Activated CD4-positive, alpha-beta T cell treated with anti-CD3 and anti-CD28 coated beads for 4 hours (primary cell): Measurements from ENCODE around the gene CELF5.
"Not testable (repeated sequence)": the region's sequence is repeated elsewhere in the genome, so short reads cannot be mapped to it uniquely, and the experiment has no call there.

Source experiments
- DNase-seq, 2 donors: peaks; one replicate each; pipeline ENCODE4 v3.0.0-alpha.2; 2020

CELF5 gene

GRCh38 chr19:3208317-3209207 is 15.9 kb upstream of the CELF5 start:
- DNase-seq, result no peak

GRCh38 chr19:3210347-3211017 is 14.0 kb upstream of the CELF5 start:
- DNase-seq, result peak; percentile 60 to 76

- DNase-seq, result no peak
These were observed 13.3 kb upstream of the CELF5 start for GRCh38 chr19:3211191-3211590.

- DNase-seq, result no peak
These were observed 11.3 kb upstream of the CELF5 start for GRCh38 chr19:3213159-3213558.

- DNase-seq, result no peak
These were observed 7.6 kb upstream of the CELF5 start for GRCh38 chr19:3216874-3217273.

- DNase-seq, result no peak
These were observed 3.9 kb upstream of the CELF5 start for GRCh38 chr19:3220576-3220975.

GRCh38 chr19:3221576-3221975 is 2.9 kb upstream of the CELF5 start:
- not testable (repeated sequence) for DNase-seq

GRCh38 chr19:3222709-3223108 is 1.8 kb upstream of the CELF5 start:
- no peak for DNase-seq

GRCh38 chr19:3225169-3225485 is 666 bp downstream of the CELF5 start:
- DNase-seq, result no peak

- no peak for DNase-seq
These were observed 1.2 kb downstream of the CELF5 start for GRCh38 chr19:3225677-3226093.

GRCh38 chr19:3227054-3227626 is 2.7 kb downstream of the CELF5 start:
- no peak for DNase-seq

- no peak for DNase-seq
These were observed 4.9 kb downstream of the CELF5 start for GRCh38 chr19:3229346-3229743.

- DNase-seq, result no peak
These were observed 5.5 kb downstream of the CELF5 start for GRCh38 chr19:3229888-3230496.

GRCh38 chr19:3231288-3231687 is 6.8 kb downstream of the CELF5 start:
- no peak for DNase-seq

- no peak for DNase-seq
These were observed 8.7 kb downstream of the CELF5 start for GRCh38 chr19:3233116-3233515.

GRCh38 chr19:3233831-3234230 is 9.4 kb downstream of the CELF5 start:
- no peak for DNase-seq

- DNase-seq, result no peak
These were observed 10.3 kb downstream of the CELF5 start for GRCh38 chr19:3234800-3235199.

- not testable (repeated sequence) for DNase-seq
These were observed 11.1 kb downstream of the CELF5 start for GRCh38 chr19:3235604-3236003.

- no peak for DNase-seq
These were observed 11.8 kb downstream of the CELF5 start for GRCh38 chr19:3236272-3236671.

GRCh38 chr19:3238066-3238561 is 13.7 kb downstream of the CELF5 start:
- no peak for DNase-seq

- no peak for DNase-seq
These were observed 14.9 kb downstream of the CELF5 start for GRCh38 chr19:3239367-3239766.

GRCh38 chr19:3243819-3244700 is 19.6 kb downstream of the CELF5 start:
- peak in 1 of 2 donors; percentile 35 for DNase-seq
